Progenitor cell of endocrine pancreas (in vitro differentiated cells): ENCODE data around the gene TSSK3. TPM values are rescaled to one million over a fixed set of nuclear protein-coding genes. Genes with fewer than 3 reads are reported as not detected.
A peak's percentile ranks its signal among the peaks of the same experiment; 100 is the strongest.

Source experiments
- DNase-seq: peaks from one replicate; pipeline ENCODE4 v3.0.0; 2021; ENCODE audit warnings: low spot score; ENCODE audit not compliant: unreplicated experiment
- H3K27ac Mint-ChIP-seq: 2 replicates; pipeline ENCODE4 v1.8.0; 2021; ENCODE audit warnings: mild to moderate bottlenecking, moderate library complexity, mixed read lengths
- H3K27me3 Mint-ChIP-seq: 2 replicates; pipeline ENCODE4 v1.8.0; 2021; ENCODE audit warnings: mixed read lengths
- H3K36me3 Mint-ChIP-seq: 2 replicates; pipeline ENCODE4 v1.8.0; 2022; ENCODE audit warnings: mixed read lengths; ENCODE audit not compliant: insufficient read depth
- H3K4me1 Mint-ChIP-seq: 2 replicates; pipeline ENCODE4 v1.8.0; 2021; ENCODE audit warnings: low read depth, mixed read lengths
- H3K4me3 Mint-ChIP-seq: 2 replicates; pipeline ENCODE4 v1.8.0; 2021; ENCODE audit warnings: low read depth, mild to moderate bottlenecking, moderate library complexity, mixed read lengths
- H3K9me3 Mint-ChIP-seq: 2 replicates; pipeline ENCODE4 v1.8.0; 2021; ENCODE audit warnings: low read depth, mixed read lengths
- CTCF ChIP-seq: fragments of 200-600 bp; sonication (generic); IDR thresholded peaks from one replicate; pipeline ENCODE4 v1.5.0; 2021; ENCODE audit warnings: antibody characterized with exemption, mild to moderate bottlenecking; ENCODE audit not compliant: unreplicated experiment
- total RNA-seq: library from RNA; stranded (reverse); gene quantifications from 2 replicates; pipeline ENCODE4 v1.2.1, GENCODE V29; 2021

Gene TSSK3
- total RNA-seq, 1 donor from 2014 or later = 3.9 TPM

GRCh38 chr1:32334274-32334861 is 28.0 kb upstream of the TSSK3 start:
- peak overlapping the region; percentile 98 for H3K27ac Mint-ChIP-seq
- no peak for DNase-seq
- no peaks in the 10 kb centered on the region for H3K9me3 Mint-ChIP-seq
- H3K4me3 Mint-ChIP-seq = peak overlapping the region; percentile 97
- H3K36me3 Mint-ChIP-seq = peaks cover 23% of the 10 kb centered on the region
- peaks cover 6% of the 10 kb centered on the region for H3K27me3 Mint-ChIP-seq
- TF ChIP-seq CTCF = no peak
- peaks cover 40% of the 10 kb centered on the region for H3K4me1 Mint-ChIP-seq

GRCh38 chr1:32334864-32335534 is 27.3 kb upstream of the TSSK3 start:
- Mint-ChIP-seq H3K4me3 (peak overlapping the region; percentile 97), H3K27ac (peak overlapping the region; percentile 98), H3K27me3 (peaks cover 10% of the 10 kb centered on the region), H3K9me3 (no peaks in the 10 kb centered on the region), H3K36me3 (peaks cover 18% of the 10 kb centered on the region), H3K4me1 (peaks cover 40% of the 10 kb centered on the region)
- DNase-seq = no peak
- TF ChIP-seq CTCF = peak; percentile 72

GRCh38 chr1:32335535-32335789 is 26.9 kb upstream of the TSSK3 start:
- Mint-ChIP-seq H3K4me1 (peaks cover 40% of the 10 kb centered on the region), H3K27me3 (peaks cover 13% of the 10 kb centered on the region), H3K36me3 (peaks cover 17% of the 10 kb centered on the region), H3K27ac (no peak overlapping the region), H3K9me3 (no peaks in the 10 kb centered on the region), H3K4me3 (peak overlapping the region; percentile 97)
- DNase-seq = no peak
- no peak for TF ChIP-seq CTCF

- TF ChIP-seq CTCF = no peak
- Mint-ChIP-seq H3K4me1 (peaks cover 40% of the 10 kb centered on the region), H3K27ac (peak within 1 kb of the TSS; percentile 98), H3K4me3 (peak within 1 kb of the TSS; percentile 97), H3K27me3 (peaks cover 13% of the 10 kb centered on the region), H3K9me3 (no peaks in the 10 kb centered on the region), H3K36me3 (peaks cover 16% of the 10 kb centered on the region)
- peak; percentile 88 for DNase-seq
Observed at GRCh38 chr1:32335790-32336590, 26.3 kb upstream of the TSSK3 start, which contains the start of gene MARCKSL1. MARCKSL1 (minus strand) TSS chr1:32336233; CDS start chr1:32336033, 200 bp downstream.

GRCh38 chr1:32336591-32336932 is 25.8 kb upstream of the TSSK3 start:
- H3K27me3 Mint-ChIP-seq = peaks cover 13% of the 10 kb centered on the region

More at GRCh38 chr1:32336591-32336932, 25.8 kb upstream of the TSSK3 start:
- H3K4me1 Mint-ChIP-seq = peaks cover 40% of the 10 kb centered on the region
- no peaks in the 10 kb centered on the region for H3K9me3 Mint-ChIP-seq
- TF ChIP-seq CTCF = no peak
- no peak for DNase-seq
- peaks cover 16% of the 10 kb centered on the region for H3K36me3 Mint-ChIP-seq
- H3K27ac Mint-ChIP-seq = peak overlapping the region; percentile 91
- H3K4me3 Mint-ChIP-seq = peak overlapping the region; percentile 67
